KMS-11 (cell line): ENCODE results near the gene HNRNPU.

ENCODE experiments used
- H2AFZ ChIP-seq: fragments of 200-600 bp; sonication (generic); 2 replicates; pipeline ENCODE4 v1.6.1; 2016; ENCODE audit warnings: antibody characterized with exemption, mixed run types, low read depth
- H3K27ac ChIP-seq: fragments of 200-600 bp; sonication (generic); 2 replicates; pipeline ENCODE4 v1.6.1; 2016; ENCODE audit warnings: mild to moderate bottlenecking, mixed run types
- H3K27me3 ChIP-seq: fragments of 200-600 bp; sonication (generic); 2 replicates; pipeline ENCODE4 v1.6.1; 2017; ENCODE audit warnings: mild to moderate bottlenecking, low read depth, mixed run types, moderate library complexity; ENCODE audit not compliant: insufficient read depth
- H3K36me3 ChIP-seq: fragments of 200-600 bp; sonication (generic); 2 replicates; pipeline ENCODE4 v1.6.1; 2017; ENCODE audit warnings: mild to moderate bottlenecking, mixed run types; ENCODE audit not compliant: insufficient read depth
- H3K4me1 ChIP-seq: fragments of 200-600 bp; sonication (generic); 2 replicates; pipeline ENCODE4 v1.6.1; 2016; ENCODE audit warnings: mild to moderate bottlenecking, low read depth, mixed run types; ENCODE audit not compliant: poor library complexity, severe bottlenecking
- H3K4me2 ChIP-seq: fragments of 200-600 bp; sonication (generic); 2 replicates; pipeline ENCODE4 v1.7.0; 2016; ENCODE audit warnings: mild to moderate bottlenecking, mixed run types
- H3K4me3 ChIP-seq: fragments of 200-600 bp; sonication (generic); IDR thresholded peaks from 2 replicates; pipeline ENCODE4 v1.6.1; 2017; ENCODE audit warnings: low read depth, low read length, mixed read lengths; ENCODE audit not compliant: insufficient read depth
- H3K79me2 ChIP-seq: fragments of 200-600 bp; sonication (generic); 2 replicates; pipeline ENCODE4 v1.6.1; 2016; ENCODE audit warnings: low read depth, mixed run types; ENCODE audit not compliant: insufficient read depth
- H3K9ac ChIP-seq: fragments of 200-600 bp; sonication (generic); 2 replicates; pipeline ENCODE4 v1.6.1; 2016; ENCODE audit warnings: mild to moderate bottlenecking, mixed run types
- H4K20me1 ChIP-seq: fragments of 200-600 bp; sonication (generic); 2 replicates; pipeline ENCODE4 v1.6.1; 2016; ENCODE audit warnings: mild to moderate bottlenecking, mixed run types; ENCODE audit not compliant: insufficient read depth
- CTCF ChIP-seq: fragments of 200-600 bp; sonication (generic); conservative IDR thresholded peaks from 2 replicates; pipeline ENCODE4 v1.6.1; 2017; ENCODE audit warnings: low read depth, mild to moderate bottlenecking, antibody characterized with exemption, low read length, moderate library complexity, mixed read lengths

HNRNPU gene

GRCh38 chr1:244802556-244803239, 61.6 kb downstream of the HNRNPU start:
- H3K36me3 ChIP-seq, result no peaks in the 10 kb centered on the region
- no peaks in the 10 kb centered on the region for H3K79me2 ChIP-seq
- no peak overlapping the region for H3K4me2 ChIP-seq
- H3K9ac ChIP-seq, result no peak overlapping the region
- no peak overlapping the region for H3K27ac ChIP-seq
- no peak overlapping the region for H2AFZ ChIP-seq
- H3K4me3 ChIP-seq, result no peak overlapping the region
- no peaks in the 10 kb centered on the region for H3K4me1 ChIP-seq
- TF ChIP-seq CTCF, result no peak
- no peaks in the 10 kb centered on the region for H3K27me3 ChIP-seq
- no peaks in the 10 kb centered on the region for H4K20me1 ChIP-seq

- no peaks in the 10 kb centered on the region for H3K36me3 ChIP-seq
- no peaks in the 10 kb centered on the region for H3K79me2 ChIP-seq
- H3K4me1 ChIP-seq, result no peaks in the 10 kb centered on the region
- no peak overlapping the region for H3K4me3 ChIP-seq
- no peaks in the 10 kb centered on the region for H4K20me1 ChIP-seq
- no peak overlapping the region for H2AFZ ChIP-seq
- H3K27me3 ChIP-seq, result no peaks in the 10 kb centered on the region
- no peak overlapping the region for H3K27ac ChIP-seq
- H3K4me2 ChIP-seq, result no peak overlapping the region
- no peak for TF ChIP-seq CTCF
- no peak overlapping the region for H3K9ac ChIP-seq
These were observed 62.3 kb downstream of the HNRNPU start for GRCh38 chr1:244802041-244802440.

GRCh38 chr1:244801246-244801645, 63.1 kb downstream of the HNRNPU start:
- Histone ChIP-seq H3K27me3 (no peaks in the 10 kb centered on the region), H3K79me2 (no peaks in the 10 kb centered on the region), H3K4me1 (no peaks in the 10 kb centered on the region), H3K9ac (no peak overlapping the region), H4K20me1 (no peaks in the 10 kb centered on the region), H3K27ac (no peak overlapping the region), H3K4me2 (no peak overlapping the region), H2AFZ (no peak overlapping the region), H3K4me3 (no peak overlapping the region), H3K36me3 (no peaks in the 10 kb centered on the region)
- TF ChIP-seq CTCF, result peak; percentile 74

GRCh38 chr1:244800821-244801220, 63.5 kb downstream of the HNRNPU start:
- Histone ChIP-seq H3K27ac (no peak overlapping the region), H2AFZ (no peak overlapping the region), H3K4me1 (no peaks in the 10 kb centered on the region), H3K4me2 (no peak overlapping the region), H3K9ac (no peak overlapping the region), H4K20me1 (no peaks in the 10 kb centered on the region), H3K27me3 (no peaks in the 10 kb centered on the region), H3K79me2 (no peaks in the 10 kb centered on the region), H3K36me3 (no peaks in the 10 kb centered on the region), H3K4me3 (no peak overlapping the region)
- no peak for TF ChIP-seq CTCF
